H54 (cell line): Measurements from ENCODE around the gene MINK1.
"Not testable (repeated sequence)": the region's sequence is repeated elsewhere in the genome, so short reads cannot be mapped to it uniquely, and the experiment has no call there.

Source experiments
- DNase-seq: peaks from one replicate; pipeline ENCODE4 v3.0.0; 2011; ENCODE audit warnings: low spot score, mixed read lengths; ENCODE audit not compliant: insufficient read length
- FAIRE-seq: peaks from 3 replicates; lab custom pipeline; 2011; peaks lifted over from hg19 to GRCh38; lab: Jason Lieb, UNC
- POLR2A ChIP-seq: IDR thresholded peaks from 2 replicates; pipeline ENCODE4 v1.6.1; 2011; ENCODE audit warnings: low read depth, mild to moderate bottlenecking, low read length

The MINK1 gene

GRCh38 chr17:4860651-4861050 lies 27.5 kb downstream of the MINK1 start:
- DNase-seq (no peak), FAIRE-seq (no peak)
- TF ChIP-seq POLR2A, result no peak

- DNase-seq (no peak), FAIRE-seq (no peak)
- TF ChIP-seq POLR2A, result no peak
These were observed 27.9 kb downstream of the MINK1 start for GRCh38 chr17:4861052-4861451.

GRCh38 chr17:4862720-4863119 lies 29.6 kb downstream of the MINK1 start:
- no peak for FAIRE-seq
- TF ChIP-seq POLR2A, result no peak
- DNase-seq, result no peak

GRCh38 chr17:4863321-4863720 lies 30.2 kb downstream of the MINK1 start:
- TF ChIP-seq POLR2A, result no peak
- FAIRE-seq (no peak), DNase-seq (no peak)

GRCh38 chr17:4867535-4867934 lies 34.4 kb downstream of the MINK1 start:
- not testable (repeated sequence) for FAIRE-seq, DNase-seq

- not testable (repeated sequence) for DNase-seq, FAIRE-seq
These were observed 36.2 kb downstream of the MINK1 start for GRCh38 chr17:4869058-4869998.

GRCh38 chr17:4870855-4871254 lies 37.7 kb downstream of the MINK1 start:
- no peak for FAIRE-seq
- no peak for TF ChIP-seq POLR2A
- DNase-seq, result no peak

- no peak for DNase-seq
- TF ChIP-seq POLR2A, result no peak
- no peak for FAIRE-seq
These were observed 39.6 kb downstream of the MINK1 start for GRCh38 chr17:4872786-4873185.

- no peak for FAIRE-seq
- no peak for DNase-seq
- TF ChIP-seq POLR2A, result no peak
These were observed 43.9 kb downstream of the MINK1 start for GRCh38 chr17:4877089-4877488.

- DNase-seq, result no peak
- no peak for FAIRE-seq
- TF ChIP-seq POLR2A, result no peak
These were observed 46.5 kb downstream of the MINK1 start for GRCh38 chr17:4879601-4880000.

- FAIRE-seq, result no peak
- no peak for TF ChIP-seq POLR2A
- DNase-seq, result no peak
These were observed 47.7 kb downstream of the MINK1 start for GRCh38 chr17:4880857-4881256.

GRCh38 chr17:4881761-4882555 lies 48.8 kb downstream of the MINK1 start:
- DNase-seq, result peak; percentile 45
- TF ChIP-seq POLR2A, result no peak
- FAIRE-seq, result no peak

GRCh38 chr17:4884489-4884888 lies 51.3 kb downstream of the MINK1 start:
- no peak for TF ChIP-seq POLR2A
- FAIRE-seq (no peak), DNase-seq (no peak)

- FAIRE-seq, result no peak
These were observed 53.7 kb downstream of the MINK1 start for GRCh38 chr17:4886830-4887229.

GRCh38 chr17:4887581-4887980 lies 54.4 kb downstream of the MINK1 start:
- DNase-seq, result no peak
- FAIRE-seq, result no peak

More at GRCh38 chr17:4886830-4887229, 53.7 kb downstream of the MINK1 start:
- no peak for DNase-seq
- TF ChIP-seq POLR2A, result no peak

More at GRCh38 chr17:4887581-4887980, 54.4 kb downstream of the MINK1 start:
- TF ChIP-seq POLR2A, result no peak
